Stimulated activated CD4-positive, alpha-beta T cell treated with anti-CD3 and anti-CD28 coated beads, Interleukin-4, amount 100 ng/mL, for 1 hour (primary cell): ENCODE results near the gene UBAP1L.
"Not testable (repeated sequence)": the region's sequence is repeated elsewhere in the genome, so short reads cannot be mapped to it uniquely, and the experiment has no call there.

Experiments used
- DNase-seq: peaks from one replicate; pipeline ENCODE4 v3.0.0-alpha.2; 2020

Gene UBAP1L

GRCh38 chr15:65082303-65082953, 32.6 kb downstream of the UBAP1L start:
- no peak for DNase-seq

GRCh38 chr15:65081758-65082157, 33.2 kb downstream of the UBAP1L start:
- peak; percentile 15 for DNase-seq

- no peak for DNase-seq
Observed at GRCh38 chr15:65081270-65081669, 33.7 kb downstream of the UBAP1L start.

GRCh38 chr15:65079580-65079979, 35.4 kb downstream of the UBAP1L start:
- no peak for DNase-seq

- DNase-seq = peak; percentile 60
Observed at GRCh38 chr15:65077981-65078352, 37.0 kb downstream of the UBAP1L start.

GRCh38 chr15:65077291-65077980, 37.6 kb downstream of the UBAP1L start:
- DNase-seq = no peak

GRCh38 chr15:65076486-65077290, 38.3 kb downstream of the UBAP1L start, which contains the start of gene KBTBD13:
KBTBD13 (plus strand) TSS chr15:65076746; CDS start chr15:65076816, 70 bp downstream.
- DNase-seq = no peak

- DNase-seq = not testable (repeated sequence)
Observed at GRCh38 chr15:65075607-65076395, 39.2 kb downstream of the UBAP1L start.

- DNase-seq = not testable (repeated sequence)
Observed at GRCh38 chr15:65074946-65075345, 40.1 kb downstream of the UBAP1L start.

- DNase-seq = no peak
Observed at GRCh38 chr15:65072617-65073016, 42.4 kb downstream of the UBAP1L start.

- no peak for DNase-seq
Observed at GRCh38 chr15:65072027-65072426, 43.0 kb downstream of the UBAP1L start.

- DNase-seq = no peak
Observed at GRCh38 chr15:65071381-65071811, 43.6 kb downstream of the UBAP1L start.

- no peak for DNase-seq
Observed at GRCh38 chr15:65069779-65070546, 45.0 kb downstream of the UBAP1L start.

GRCh38 chr15:65069179-65069578, 45.8 kb downstream of the UBAP1L start:
- no peak for DNase-seq

GRCh38 chr15:65068403-65068788, 46.6 kb downstream of the UBAP1L start:
- DNase-seq = no peak

- no peak for DNase-seq
Observed at GRCh38 chr15:65067645-65068402, 47.2 kb downstream of the UBAP1L start, which contains the start of gene RASL12. RASL12 (minus strand) TSS chr15:65067991; CDS start chr15:65067835, 156 bp downstream.

GRCh38 chr15:65067317-65067644, 47.7 kb downstream of the UBAP1L start:
- no peak for DNase-seq

- DNase-seq = no peak
Observed at GRCh38 chr15:65066635-65067316, 48.2 kb downstream of the UBAP1L start.

- DNase-seq = no peak
Observed at GRCh38 chr15:65066001-65066634, 48.9 kb downstream of the UBAP1L start.

GRCh38 chr15:65062726-65063125, 52.3 kb downstream of the UBAP1L start:
- DNase-seq = no peak
